Measurements from ENCODE around the gene CEP162. TPM values are rescaled to one million over a fixed set of nuclear protein-coding genes. Genes with fewer than 3 reads are reported as not detected.
"Not testable (repeated sequence)": the region's sequence is repeated elsewhere in the genome, so short reads cannot be mapped to it uniquely, and the experiment has no call there.

Gene CEP162
- total RNA-seq, 2 donors from 2014 or later: 6.3 to 9.7 TPM

- Histone ChIP-seq H3K9me3 (no peaks in the 10 kb centered on the region), H3K4me3 (no peak overlapping the region), H3K27ac (no peak overlapping the region), H3K4me1 (ENCODE audit: control insufficient read depth in 1 of 2, low read depth in 2 of 2) (peaks cover 5 to 9% of the 10 kb centered on the region in 2 donors), H3K36me3 (peaks cover 7% of the 10 kb centered on the region), H3K27me3 (replicated peaks; ENCODE audit: insufficient read depth) (no peaks in the 10 kb centered on the region)
- ATAC-seq (ENCODE audit: insufficient number of reproducible peaks, low FRiP score, low read depth) (no peak), DNase-seq (ENCODE audit: low spot score) (no peak)
- TF ChIP-seq CTCF (IDR thresholded peaks at IDR 0.05): no peak
These were observed 35.6 kb downstream of the CEP162 start for GRCh38 chr6:84191802-84192201.

GRCh38 chr6:84189356-84189755 lies 38.1 kb downstream of the CEP162 start:
- H3K9me3 ChIP-seq; H3K27me3 ChIP-seq (replicated peaks; ENCODE audit: insufficient read depth); H3K4me1 ChIP-seq (ENCODE audit: control insufficient read depth in 1 of 2, low read depth in 2 of 2); H3K4me3 ChIP-seq; DNase-seq (ENCODE audit: low spot score); H3K27ac ChIP-seq; ATAC-seq (ENCODE audit: insufficient number of reproducible peaks, low FRiP score, low read depth): not testable (repeated sequence)
- H3K36me3 ChIP-seq: peaks cover 12% of the 10 kb centered on the region

GRCh38 chr6:84183430-84183829 lies 44.0 kb downstream of the CEP162 start:
- TF ChIP-seq CTCF (IDR thresholded peaks at IDR 0.05): no peak
- DNase-seq (ENCODE audit: low spot score) (no peak), ATAC-seq (ENCODE audit: insufficient number of reproducible peaks, low FRiP score, low read depth) (no peak)
- no peak overlapping the region for H3K27ac ChIP-seq
- H3K9me3 ChIP-seq: no peaks in the 10 kb centered on the region
- peaks cover 4 to 5% of the 10 kb centered on the region in 2 donors for H3K4me1 ChIP-seq (ENCODE audit: control insufficient read depth in 1 of 2, low read depth in 2 of 2)
- H3K27me3 ChIP-seq (replicated peaks; ENCODE audit: insufficient read depth): no peaks in the 10 kb centered on the region
- H3K4me3 ChIP-seq: no peak overlapping the region
- peaks cover 5% of the 10 kb centered on the region for H3K36me3 ChIP-seq

- ATAC-seq (ENCODE audit: insufficient number of reproducible peaks, low FRiP score, low read depth) (no peak), DNase-seq (ENCODE audit: low spot score) (no peak)
- H3K27me3 ChIP-seq (replicated peaks; ENCODE audit: insufficient read depth): no peaks in the 10 kb centered on the region
These were observed 45.4 kb downstream of the CEP162 start for GRCh38 chr6:84182001-84182400.

GRCh38 chr6:84177241-84177640 lies 50.2 kb downstream of the CEP162 start:
- no peak overlapping the region for H3K4me3 ChIP-seq
- no peaks in the 10 kb centered on the region for H3K9me3 ChIP-seq
- no peaks in the 10 kb centered on the region for H3K27me3 ChIP-seq (replicated peaks; ENCODE audit: insufficient read depth)
- H3K4me1 ChIP-seq (ENCODE audit: control insufficient read depth in 1 of 2, low read depth in 2 of 2): peaks cover 0 to under 1% of the 10 kb centered on the region in 2 donors
- TF ChIP-seq CTCF (IDR thresholded peaks at IDR 0.05): no peak
- no peak for ATAC-seq (ENCODE audit: insufficient number of reproducible peaks, low FRiP score, low read depth)
- peaks cover 6% of the 10 kb centered on the region for H3K36me3 ChIP-seq
- H3K27ac ChIP-seq: no peak overlapping the region
- no peak for DNase-seq (ENCODE audit: low spot score)

More at GRCh38 chr6:84182001-84182400, 45.4 kb downstream of the CEP162 start:
- Histone ChIP-seq H3K9me3 (no peaks in the 10 kb centered on the region), H3K4me1 (ENCODE audit: control insufficient read depth in 1 of 2, low read depth in 2 of 2) (peaks cover 4 to 5% of the 10 kb centered on the region in 2 donors), H3K27ac (no peak overlapping the region), H3K36me3 (peaks cover 5% of the 10 kb centered on the region), H3K4me3 (no peak overlapping the region)
- no peak for TF ChIP-seq CTCF (IDR thresholded peaks at IDR 0.05)

- Histone ChIP-seq H3K36me3 (peaks cover 10% of the 10 kb centered on the region), H3K4me1 (ENCODE audit: control insufficient read depth in 1 of 2, low read depth in 2 of 2) (no peaks in the 10 kb centered on the region), H3K27me3 (replicated peaks; ENCODE audit: insufficient read depth) (no peaks in the 10 kb centered on the region), H3K27ac (no peak overlapping the region), H3K4me3 (no peak overlapping the region), H3K9me3 (no peaks in the 10 kb centered on the region)
- no peak for TF ChIP-seq CTCF (IDR thresholded peaks at IDR 0.05)
- DNase-seq (ENCODE audit: low spot score): no peak
- ATAC-seq (ENCODE audit: insufficient number of reproducible peaks, low FRiP score, low read depth): no peak
These were observed 54.9 kb downstream of the CEP162 start for GRCh38 chr6:84172574-84172973.

Measured in thoracic aorta (tissue), 2 donors.